Activated CD4-positive, alpha-beta T cell treated with anti-CD3 and anti-CD28 coated beads, Interleukin-2, Interleukin-4, amounts not matched to agents 100 ng/mL and 50 ng/mL, durations not matched to agents 16 hours and 8 hours (primary cell): ENCODE results near the gene TRIM46.

Experiments used
- DNase-seq: peaks from one replicate; pipeline ENCODE4 v3.0.0-alpha.2; 2020; ENCODE audit warnings: low spot score

Gene TRIM46

DNA sequence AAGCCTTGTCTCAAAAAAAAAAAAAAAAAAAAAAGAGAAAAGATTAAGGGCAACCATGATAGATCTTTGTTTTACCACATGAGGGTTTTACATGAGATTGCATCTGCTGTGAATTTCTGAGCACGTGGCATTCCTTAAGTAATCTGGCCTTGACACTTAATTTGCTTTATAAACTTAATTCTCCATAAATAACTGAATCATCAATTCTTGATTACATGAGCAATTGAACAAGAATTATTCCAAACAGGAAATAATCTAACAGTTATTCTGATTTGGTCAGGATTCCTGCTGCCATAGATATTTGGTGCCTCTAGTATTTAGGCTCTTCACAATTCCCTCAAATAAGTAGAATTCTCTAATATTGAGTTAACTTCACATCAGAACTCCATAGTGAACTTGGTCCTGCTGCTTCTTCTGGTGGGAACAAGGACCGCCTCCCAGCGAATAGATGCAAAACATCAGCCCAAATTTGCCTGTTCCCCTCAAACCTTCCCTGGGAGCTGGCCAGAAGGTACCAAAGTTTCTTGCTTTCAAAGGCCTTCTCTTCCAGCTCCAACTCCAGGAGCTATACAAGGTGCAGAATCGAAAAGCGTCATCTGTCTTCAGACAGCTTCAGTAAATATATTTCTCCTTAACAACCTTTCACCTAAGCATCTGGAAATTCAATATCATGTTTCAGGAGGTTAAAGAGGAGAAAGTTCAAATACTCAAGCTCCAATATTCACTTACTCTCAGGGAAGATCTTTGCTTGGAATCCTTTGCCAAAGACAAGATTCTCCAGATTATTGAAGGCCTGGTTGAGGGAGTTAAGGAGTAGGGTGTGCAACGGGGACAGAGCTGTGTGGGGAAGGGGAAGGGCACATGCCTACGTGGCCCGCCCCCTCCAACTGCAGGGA, 1.6 kb upstream of the TRIM46 start:
- no peak for DNase-seq

DNA sequence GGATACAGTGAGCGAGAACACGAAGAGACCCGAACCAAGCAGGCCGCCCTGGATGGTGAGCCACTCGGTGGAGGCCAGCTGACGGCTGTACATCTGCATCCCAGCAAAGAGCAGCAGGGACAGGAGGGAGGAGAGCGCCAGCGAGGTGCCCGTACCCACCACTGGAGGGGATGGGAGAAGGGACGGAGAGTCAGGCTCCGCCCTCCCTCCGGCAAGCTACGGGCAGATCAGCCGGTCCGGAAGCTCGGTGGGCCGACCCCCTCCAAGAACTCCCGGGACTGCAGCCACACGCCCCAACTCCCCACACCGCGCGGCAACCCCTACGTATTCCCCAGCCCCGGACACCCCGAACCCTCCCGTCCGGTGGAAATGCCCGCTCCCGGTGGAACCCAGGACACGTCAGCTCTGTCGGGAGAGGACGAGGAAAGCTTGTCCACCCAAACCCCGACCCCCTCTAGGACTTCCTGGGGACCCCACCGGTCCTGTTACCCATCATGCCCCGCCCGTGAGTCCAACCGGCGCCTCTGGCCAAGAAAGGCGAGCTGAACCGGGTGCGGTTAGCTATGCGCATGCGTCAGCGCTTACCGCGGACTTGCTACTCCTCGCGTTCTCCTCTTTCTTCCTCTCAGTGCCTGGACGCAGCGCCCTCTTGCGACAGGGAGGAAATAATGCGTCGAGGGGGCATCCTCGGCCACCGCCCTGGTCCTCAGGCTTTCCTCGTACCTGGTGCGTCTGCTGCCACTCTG, 744 bp upstream of the TRIM46 start, which contains the start of gene KRTCAP2:
TSS of gene KRTCAP2 (minus strand) at position 573 of the 746 bp plus-strand sequence. CDS start at position 493, 80 bp downstream.
- DNase-seq: peak; percentile 97

DNA sequence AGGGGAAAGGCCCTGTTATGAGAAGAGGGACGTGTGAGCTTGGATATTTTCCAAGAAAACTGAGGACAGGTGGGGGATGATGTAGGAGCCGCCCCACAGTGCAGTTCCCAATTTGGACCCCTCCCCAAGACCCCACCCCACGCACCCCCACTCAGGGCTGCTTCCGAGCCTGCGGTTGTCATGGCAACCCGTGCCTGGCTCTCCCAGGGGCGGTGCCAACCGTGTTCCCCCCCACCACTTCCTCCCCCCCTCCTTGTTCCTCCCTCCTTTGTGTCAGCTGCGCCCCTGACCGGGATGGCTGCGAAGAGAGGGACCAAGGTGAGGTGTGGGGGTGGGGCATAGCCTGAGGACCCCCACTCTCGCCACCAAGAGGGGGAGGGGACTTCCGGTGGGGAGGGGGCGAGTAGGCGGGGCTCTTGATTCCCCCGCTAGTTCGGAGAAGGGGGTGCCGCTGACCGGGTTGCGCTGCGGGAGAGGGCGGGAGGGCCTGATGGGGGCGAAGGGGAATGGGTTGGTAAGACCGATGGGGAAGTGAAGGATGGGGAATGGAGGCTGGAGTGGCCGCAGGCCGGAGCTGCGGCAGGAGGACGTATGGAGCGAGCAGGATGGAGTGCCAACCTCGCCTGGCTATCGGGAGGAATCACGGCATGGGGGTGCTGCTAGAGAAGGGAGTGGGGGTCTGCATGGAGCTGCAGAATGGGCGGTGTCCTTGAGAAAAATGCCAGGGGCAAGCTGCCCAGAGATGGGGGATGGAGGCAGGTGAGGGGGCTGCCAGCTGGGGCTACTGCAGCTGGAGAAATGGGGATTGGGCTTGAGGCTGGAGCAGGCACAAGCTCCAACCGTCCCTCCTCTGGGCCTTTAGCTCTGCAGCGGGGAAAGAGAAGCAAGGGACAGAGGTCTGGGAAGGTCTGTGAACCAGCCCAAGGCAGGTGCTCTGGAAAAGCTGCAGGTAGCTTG, 953 bp downstream of the TRIM46 start:
- peak; percentile 53 for DNase-seq

DNA sequence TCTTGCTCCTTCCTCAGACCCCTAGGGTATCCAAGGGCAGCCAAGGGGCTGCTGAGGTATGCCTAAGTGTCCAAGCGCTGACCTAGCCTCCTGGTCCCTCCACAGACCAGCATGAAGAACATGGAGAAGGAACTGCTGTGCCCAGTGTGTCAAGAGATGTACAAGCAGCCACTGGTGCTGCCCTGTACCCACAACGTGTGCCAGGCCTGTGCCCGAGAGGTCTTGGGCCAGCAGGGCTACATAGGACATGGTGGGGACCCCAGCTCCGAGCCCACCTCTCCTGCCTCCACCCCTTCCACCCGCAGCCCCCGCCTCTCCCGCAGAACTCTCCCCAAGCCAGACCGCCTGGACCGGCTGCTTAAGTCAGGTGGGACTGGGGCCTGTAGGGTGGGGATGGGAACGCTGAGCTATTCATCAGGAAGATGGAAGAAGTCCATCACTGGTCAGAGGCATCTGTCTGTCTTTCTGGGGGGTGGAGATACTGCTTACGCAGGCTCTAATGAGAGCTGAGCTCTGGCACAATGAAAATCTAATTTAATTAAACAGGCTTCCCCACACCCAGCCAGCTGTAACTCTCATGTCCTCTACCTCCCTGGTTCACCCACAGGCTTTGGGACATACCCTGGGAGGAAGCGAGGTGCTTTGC, 1.8 kb downstream of the TRIM46 start:
- no peak for DNase-seq

DNA sequence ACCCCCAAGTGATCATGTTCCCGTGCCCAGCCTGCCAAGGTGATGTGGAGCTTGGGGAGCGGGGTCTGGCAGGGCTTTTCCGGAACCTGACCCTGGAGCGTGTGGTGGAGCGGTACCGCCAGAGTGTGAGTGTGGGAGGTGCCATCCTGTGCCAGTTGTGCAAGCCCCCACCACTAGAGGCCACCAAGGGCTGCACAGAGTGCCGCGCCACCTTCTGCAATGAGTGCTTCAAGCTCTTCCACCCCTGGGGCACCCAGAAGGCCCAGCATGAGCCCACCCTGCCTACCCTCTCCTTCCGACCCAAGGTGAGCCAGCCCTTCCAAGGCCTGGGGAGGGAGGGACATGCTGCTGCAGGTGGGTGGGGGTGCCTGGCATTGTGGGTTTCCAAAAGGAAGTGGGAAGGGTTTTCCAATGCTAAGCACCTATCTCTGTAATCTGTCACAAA, 2.3 kb downstream of the TRIM46 start:
- DNase-seq: peak; percentile 33

DNA sequence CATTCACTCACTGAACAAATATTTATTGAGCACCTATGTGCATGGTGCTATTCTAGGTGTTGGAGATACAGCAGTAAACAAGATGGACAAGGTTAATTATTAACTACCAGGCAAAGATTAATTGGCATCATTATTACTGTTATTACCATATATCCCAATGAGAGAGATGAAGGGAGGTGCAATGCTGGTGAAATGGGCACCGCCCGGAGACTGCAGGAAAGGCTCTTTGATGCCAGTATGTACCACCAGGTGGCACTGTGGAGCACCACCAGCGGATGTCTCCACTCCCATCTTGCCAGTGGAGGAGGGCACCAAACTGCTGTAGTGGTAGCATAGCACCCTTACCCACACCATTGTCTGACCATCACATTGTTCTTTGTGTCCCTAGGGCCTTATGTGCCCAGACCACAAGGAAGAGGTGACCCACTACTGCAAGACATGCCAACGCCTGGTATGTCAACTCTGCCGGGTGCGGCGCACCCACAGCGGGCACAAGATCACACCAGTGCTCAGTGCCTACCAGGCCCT, 3.0 kb downstream of the TRIM46 start:
- DNase-seq: peak; percentile 92

DNA sequence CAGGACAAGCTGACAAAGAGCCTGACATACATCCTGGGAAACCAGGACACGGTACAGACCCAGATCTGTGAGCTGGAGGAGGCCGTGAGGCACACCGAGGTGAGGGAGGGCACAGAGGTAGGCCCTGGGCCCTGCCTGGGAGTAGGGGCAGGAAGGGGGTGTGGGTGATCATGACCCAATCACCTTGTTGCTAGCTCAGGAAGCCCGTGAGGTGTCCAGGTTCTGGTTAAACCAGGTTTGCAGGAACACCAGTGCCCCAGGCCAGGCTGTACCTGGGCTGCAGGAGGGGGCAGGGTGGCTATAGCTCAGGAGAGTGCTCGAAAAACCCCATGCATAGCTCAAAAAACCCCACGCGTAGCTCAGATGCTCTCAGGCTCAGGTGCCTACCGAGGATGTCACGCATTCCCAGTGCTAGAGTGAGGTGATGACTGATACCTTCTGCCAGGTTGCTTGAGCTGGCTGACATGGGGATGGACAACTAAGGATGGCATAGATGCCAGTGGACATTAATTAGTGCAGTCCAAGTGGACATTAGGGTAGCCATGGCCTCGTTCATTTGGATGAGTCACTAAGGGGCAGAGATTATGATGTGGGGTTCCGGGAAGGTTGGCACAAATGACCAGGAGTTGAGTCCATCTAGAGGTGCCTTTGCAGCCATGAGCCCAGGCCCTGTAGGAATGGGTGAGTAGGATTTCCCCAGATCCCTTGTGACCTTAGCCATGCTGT, 3.7 kb downstream of the TRIM46 start:
- DNase-seq: no peak

DNA sequence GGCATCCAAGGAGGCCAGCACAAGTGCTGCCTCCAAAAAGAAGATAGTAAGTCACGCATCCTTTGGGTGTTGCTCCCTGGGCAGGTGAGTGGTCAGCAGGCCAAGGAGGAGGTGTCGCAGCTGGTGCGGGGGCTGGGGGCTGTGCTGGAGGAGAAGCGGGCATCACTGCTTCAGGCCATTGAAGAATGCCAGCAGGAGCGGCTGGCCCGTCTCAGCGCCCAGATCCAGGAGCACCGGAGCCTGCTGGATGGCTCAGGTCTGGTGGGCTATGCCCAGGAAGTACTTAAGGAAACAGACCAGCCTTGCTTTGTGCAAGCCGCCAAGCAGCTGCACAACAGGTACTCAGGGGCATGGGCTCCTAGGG, 4.3 kb downstream of the TRIM46 start:
- DNase-seq: no peak

DNA sequence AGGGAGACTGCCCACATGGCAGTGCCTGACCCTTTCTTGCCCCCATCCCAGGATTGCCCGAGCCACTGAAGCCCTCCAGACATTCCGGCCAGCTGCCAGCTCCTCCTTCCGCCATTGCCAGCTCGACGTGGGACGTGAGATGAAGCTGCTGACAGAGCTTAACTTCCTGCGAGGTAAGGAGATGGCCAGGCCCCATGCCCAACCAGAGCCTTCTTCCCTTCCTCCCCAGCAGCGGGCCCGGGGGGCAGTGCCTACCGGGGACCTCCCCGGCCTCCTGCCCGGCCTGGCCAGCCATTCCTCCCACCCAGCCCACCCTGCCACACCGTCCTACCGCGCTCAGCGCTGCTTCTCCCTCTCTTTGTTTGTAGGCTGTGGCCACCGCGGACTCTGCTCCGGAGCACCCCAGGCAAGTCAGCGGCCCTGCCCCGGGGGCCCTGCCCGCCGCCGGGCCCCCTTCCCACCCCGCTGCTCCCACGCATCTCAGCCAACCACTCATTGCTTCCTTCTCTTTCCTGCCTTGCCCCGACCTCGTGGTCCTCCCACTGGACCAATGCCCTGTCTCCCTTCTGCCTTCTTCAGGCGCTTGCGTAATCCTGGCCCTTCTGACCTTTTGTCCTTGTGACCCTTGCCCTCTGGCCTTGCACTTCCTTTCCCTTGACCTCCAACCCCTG, 4.9 kb downstream of the TRIM46 start:
- no peak for DNase-seq

DNA sequence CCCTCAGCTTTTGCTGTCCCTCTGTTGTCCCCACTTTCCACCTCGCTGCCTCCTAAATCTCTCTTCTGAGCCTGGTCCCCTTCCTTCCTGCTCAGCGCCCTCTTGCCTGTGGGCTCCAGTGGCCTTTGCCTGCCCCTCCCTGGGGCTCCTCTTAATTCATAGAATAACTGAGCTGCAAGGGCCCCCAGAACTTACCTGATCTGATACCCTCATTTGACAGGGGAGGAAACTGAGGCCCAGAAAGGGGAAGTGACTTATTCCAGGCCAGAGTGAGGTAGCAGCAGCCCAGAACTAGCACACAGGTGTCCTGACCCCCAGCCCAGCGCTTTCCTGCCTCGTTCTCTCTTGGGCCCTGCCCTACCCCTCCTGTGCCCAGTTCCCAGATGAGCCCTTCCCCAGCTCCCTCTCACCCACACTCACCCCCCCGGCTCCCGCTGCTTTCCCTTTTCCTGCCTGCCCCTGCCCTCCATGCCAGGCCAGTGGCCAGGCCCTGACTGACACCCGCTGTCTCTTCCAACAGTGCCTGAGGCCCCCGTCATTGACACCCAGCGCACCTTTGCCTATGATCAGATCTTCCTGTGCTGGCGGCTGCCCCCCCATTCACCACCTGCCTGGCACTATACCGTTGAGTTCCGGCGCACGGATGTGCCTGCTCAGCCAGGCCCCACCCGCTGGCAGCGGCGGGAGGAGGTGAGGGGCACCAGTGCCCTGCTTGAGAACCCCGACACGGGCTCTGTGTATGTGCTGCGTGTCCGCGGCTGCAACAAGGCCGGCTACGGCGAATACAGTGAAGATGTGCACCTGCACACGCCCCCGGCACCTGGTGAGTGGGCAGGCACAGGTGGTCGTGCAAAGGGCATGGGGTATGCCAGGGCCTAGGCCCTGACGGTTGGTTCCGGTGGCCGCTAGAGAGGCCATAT, 5.7 kb downstream of the TRIM46 start:
- no peak for DNase-seq

DNA sequence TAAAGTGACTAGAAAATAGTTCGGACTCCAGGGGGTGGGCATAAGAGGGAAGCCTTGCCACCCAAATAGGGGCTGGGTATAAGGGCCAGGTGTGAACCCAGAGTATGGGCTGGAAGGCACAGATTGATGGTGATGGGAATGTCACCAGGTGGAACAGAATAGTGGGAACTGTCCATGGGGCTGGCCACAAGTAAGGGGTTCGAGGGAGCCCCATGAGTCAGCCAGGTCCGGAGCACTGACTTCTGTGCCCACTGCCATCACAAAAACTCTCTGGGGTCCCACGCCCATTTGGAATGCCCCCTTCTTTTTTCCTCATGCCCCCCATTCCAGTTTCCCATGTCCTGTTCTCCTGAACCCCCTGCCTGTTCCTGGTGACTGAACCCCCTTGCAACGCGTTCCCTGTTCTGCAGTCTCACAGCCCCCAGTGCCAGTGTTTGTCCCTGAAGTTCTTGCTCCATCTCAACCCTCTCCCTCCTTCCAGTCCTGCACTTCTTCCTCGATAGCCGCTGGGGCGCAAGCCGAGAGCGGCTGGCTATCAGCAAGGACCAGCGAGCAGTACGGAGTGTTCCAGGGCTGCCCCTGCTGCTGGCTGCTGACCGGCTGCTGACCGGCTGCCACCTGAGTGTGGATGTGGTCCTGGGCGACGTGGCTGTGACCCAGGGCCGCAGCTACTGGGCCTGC, 7.9 kb downstream of the TRIM46 start:
- DNase-seq: no peak

DNA sequence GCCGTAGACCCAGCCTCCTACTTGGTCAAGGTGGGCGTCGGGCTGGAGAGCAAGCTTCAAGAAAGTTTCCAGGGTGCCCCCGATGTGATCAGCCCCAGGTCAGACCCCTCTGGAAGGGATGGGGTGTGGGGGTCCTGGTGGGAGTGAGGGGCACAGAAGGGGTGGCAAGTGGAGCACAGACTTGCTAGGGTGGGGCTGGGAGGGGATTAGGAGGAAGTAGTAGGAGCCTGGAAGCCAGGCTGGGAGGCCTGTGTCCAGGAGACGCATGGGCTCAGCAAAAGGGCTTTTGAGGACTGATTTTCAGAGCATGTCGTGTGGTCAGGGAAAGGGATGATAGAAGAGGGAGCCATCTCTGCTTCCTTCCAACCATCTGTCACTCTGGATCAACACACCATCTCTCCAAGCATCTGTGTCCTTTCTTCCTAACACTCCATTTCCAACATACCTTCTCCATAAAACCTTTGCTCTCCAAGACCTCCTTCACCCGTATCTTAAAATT, 8.5 kb downstream of the TRIM46 start:
- no peak for DNase-seq

DNA sequence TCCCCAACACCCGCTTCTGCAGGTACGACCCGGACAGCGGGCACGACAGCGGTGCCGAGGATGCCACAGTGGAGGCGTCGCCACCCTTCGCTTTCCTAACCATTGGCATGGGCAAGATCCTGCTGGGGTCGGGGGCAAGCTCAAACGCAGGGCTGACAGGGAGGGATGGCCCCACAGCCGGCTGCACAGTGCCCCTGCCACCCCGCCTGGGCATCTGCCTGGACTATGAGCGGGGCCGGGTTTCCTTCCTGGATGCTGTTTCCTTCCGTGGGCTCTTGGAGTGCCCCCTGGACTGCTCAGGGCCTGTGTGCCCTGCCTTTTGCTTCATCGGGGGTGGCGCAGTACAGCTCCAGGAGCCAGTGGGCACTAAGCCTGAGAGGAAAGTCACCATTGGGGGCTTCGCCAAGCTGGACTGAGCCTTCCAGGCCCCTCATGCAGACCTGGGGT, 10.1 kb downstream of the TRIM46 start:
- DNase-seq: no peak

DNA sequence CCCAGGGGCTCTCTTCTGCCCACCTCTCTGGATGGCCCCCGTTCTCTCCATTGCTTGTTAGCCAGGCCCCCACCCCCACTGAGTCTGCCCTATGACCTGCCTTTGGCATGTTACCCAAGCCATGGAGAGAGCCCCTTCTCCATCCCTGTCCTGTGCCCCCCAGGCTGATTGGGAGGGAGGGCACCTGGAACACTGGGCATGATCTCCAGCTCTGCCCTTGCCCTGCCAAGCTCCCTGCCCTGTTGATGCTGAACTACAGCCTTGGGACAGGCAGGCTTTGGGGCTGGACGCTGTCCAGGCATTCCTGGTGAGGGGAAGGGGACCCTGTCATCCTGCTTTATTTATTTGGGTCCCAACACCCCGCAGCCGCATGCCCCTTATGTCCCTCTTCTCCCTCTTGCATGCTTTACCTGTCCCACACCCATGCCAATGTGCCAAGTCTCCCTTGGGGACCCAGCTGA, 10.7 kb downstream of the TRIM46 start:
- no peak for DNase-seq

DNA sequence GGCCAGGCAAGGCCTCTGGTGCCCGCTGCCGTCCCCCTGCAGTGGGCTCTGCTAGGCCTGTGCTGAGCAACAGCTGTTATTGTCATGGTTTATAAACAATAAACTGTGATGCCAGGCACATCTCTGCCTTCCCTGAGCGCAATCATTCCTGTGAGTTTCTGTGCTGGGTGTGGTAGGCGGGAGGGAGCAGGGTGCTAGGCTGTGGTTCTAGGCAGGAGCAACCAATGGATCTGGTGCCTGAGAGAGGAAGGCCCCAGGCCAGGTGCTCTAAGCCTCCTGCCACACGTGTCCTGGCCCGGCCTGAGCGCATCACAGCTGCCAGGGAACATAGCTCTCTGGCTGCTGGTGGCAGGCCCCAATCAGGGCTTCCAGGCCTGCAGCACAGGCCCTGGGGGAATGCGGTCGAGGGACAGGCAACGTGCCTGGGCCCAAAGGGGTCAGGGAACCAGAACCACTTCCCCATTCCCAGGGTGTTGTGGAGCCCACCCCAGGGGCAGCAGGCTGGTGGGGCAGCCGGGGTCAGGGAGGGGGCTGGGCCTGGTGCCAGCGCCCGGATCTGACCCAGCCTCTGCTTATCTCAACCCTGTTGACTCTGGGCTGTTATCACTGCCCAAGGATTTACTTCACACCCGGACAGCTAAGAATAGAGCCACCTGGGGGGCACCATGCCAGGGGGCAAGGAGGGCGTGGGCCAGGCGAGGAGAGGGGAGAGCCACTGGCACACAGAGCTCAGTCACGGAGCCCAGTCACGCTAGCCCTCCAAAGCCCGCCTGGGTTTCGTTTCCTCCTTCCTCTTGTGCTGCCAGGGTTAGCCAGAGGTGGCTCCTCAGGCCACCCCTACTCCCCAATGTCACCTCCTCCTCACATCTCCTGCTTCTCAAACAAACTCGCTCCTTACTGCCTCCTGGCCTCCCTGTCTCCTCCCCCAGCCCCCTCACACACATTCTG, 11.5 kb downstream of the TRIM46 start:
- no peak for DNase-seq

DNA sequence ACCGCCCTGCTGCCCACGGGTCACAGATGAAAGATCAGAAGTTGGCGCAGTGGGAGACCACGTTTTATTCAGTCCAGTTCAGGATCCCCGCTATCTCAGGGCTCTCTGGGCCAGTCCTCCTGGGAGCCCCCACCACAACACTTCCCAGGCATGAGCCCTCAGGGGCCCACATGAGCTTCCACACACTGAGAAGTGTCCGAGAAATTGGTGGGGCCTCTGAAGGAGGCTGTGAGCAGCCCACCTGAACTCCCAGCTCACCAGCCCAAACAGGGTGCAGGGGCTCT, 12.1 kb downstream of the TRIM46 start:
- no peak for DNase-seq
